Thyroid gland (tissue), 4 donors: Measurements from ENCODE around the gene CENPM.

Experiments
- CTCF ChIP-seq, 6 experiments: fragments of 200-600 bp in 3 of 6; fragments of 450-650 bp in 3 of 6; sonication (generic) in 3 of 6; IDR thresholded peaks; one replicate each; pipeline ENCODE4 v1.5.1; 2016 to 2019; ENCODE audit warnings: antibody characterized with exemption in 6 of 6, mild to moderate bottlenecking in 2 of 6, inconsistent platforms in 1 of 6, moderate library complexity in 1 of 6
- POLR2A ChIP-seq, 2 donors: fragments of 450-650 bp; IDR thresholded peaks; one replicate each; pipeline ENCODE4 v1.6.1; 2017; ENCODE audit warnings: antibody characterized with exemption in 2 of 2, mild to moderate bottlenecking in 2 of 2, moderate library complexity in 1 of 2

DNA sequence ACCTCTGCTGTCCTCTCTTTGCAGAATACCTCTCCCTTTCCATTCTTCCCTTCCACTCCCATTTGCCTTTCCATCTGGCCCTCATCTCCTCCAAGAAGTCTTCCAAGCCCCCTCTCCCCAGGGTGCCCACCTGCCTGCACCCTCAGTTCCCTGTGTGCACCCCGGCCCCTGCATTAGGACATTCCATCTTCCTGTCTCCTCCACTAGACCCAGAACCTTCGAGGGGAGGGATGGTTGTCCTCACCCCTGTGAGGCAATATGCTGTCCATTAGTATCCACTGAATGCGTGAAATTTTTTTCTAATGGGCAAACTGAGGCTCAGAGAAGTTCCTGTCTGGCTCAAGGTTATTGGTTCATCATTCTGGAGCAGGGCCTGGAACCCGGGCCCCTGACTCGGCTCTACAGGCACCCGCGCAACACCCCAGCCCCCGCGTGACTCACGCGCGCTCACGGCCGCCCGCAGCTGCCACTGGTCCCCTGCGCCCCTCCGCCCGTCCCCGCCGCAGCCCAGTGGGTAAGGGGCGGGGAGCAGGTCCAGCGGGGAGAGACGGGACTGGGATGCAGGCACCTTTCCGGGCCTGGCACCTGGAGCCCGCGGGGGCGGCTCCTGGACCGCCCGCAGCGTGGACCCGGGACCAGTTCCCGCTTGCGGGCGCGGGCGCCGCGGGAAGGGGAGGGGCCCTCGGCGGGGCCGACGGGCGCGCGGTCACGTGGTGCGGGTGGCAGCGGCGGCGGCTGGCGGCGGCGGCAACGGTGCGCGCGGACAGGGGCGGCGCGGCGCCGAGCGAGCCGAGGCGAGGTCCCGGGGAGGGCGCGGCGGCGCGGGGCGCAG is 29.3 kb upstream of the CENPM start:
- TF ChIP-seq CTCF (IDR thresholded peaks at IDR 0.05) (no peak), POLR2A (IDR thresholded peaks at IDR 0.05) (no peak)
